Peyer's patch (tissue), 4 donors: ENCODE results near the gene DAAM1.

Experiments
- POLR2A ChIP-seq, 2 donors: fragments of 450-650 bp; IDR thresholded peaks; one replicate each; pipeline ENCODE4 v1.5.1; 2017; ENCODE audit warnings: antibody characterized with exemption in 2 of 2, mild to moderate bottlenecking in 2 of 2, moderate library complexity in 2 of 2
- TF ChIP-seq, protein P1 (sequence below), 6 experiments: fragments of 450-650 bp in 4 of 6; fragments of 200-600 bp in 2 of 6; sonication (generic) in 1 of 6; IDR thresholded peaks; one replicate each; pipeline ENCODE4 v1.5.1; 2017 to 2019; ENCODE audit warnings: antibody characterized with exemption in 6 of 6, mild to moderate bottlenecking in 3 of 6, moderate library complexity in 1 of 6

DNA sequence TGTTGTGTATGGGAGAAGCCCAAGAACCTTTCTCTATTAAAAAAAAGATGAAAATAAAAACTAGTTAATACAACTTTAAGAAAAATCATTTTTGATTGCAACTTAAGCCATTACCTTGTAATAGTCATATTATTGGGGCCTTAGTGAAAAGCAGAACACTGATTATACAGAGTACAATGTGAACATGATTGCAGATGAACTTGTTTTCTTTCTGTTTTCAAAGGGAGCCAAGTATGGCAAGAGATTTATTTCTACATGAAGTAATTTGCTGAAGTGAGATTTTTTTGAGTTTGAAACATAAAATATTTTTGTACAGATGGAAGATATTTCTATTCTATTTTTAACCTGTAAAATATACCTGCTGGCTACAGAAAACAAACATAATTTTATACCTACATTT lies 171.8 kb downstream of the DAAM1 start:
- TF ChIP-seq, protein P1, sequence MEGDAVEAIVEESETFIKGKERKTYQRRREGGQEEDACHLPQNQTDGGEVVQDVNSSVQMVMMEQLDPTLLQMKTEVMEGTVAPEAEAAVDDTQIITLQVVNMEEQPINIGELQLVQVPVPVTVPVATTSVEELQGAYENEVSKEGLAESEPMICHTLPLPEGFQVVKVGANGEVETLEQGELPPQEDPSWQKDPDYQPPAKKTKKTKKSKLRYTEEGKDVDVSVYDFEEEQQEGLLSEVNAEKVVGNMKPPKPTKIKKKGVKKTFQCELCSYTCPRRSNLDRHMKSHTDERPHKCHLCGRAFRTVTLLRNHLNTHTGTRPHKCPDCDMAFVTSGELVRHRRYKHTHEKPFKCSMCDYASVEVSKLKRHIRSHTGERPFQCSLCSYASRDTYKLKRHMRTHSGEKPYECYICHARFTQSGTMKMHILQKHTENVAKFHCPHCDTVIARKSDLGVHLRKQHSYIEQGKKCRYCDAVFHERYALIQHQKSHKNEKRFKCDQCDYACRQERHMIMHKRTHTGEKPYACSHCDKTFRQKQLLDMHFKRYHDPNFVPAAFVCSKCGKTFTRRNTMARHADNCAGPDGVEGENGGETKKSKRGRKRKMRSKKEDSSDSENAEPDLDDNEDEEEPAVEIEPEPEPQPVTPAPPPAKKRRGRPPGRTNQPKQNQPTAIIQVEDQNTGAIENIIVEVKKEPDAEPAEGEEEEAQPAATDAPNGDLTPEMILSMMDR (IDR thresholded peaks at IDR 0.05) = no peak
- no peak for TF ChIP-seq POLR2A (IDR thresholded peaks at IDR 0.05)
